ENCODE data around the gene ZNF3. TPM values are rescaled to one million over a fixed set of nuclear protein-coding genes. Genes with fewer than 3 reads are reported as not detected.
A peak's percentile ranks its signal among the peaks of the same experiment; 100 is the strongest.

Gene ZNF3
- total and polyA plus RNA-seq, 9 of the 15 experiments (the other 6 are each of a cell fraction or from before 2014, with no cell fraction given), result 30.0 to 64.9 (median 51.5) TPM

GRCh38 chr7:100101016-100101862 lies 19.7 kb upstream of the ZNF3 start, which contains the start of the genes AP4M1 and MCM7 (continued):
- TF ChIP-seq SFPQ (IDR thresholded peaks at IDR 0.05; ENCODE audit: low read depth, low read length) (no peak), CEBPB (tag; IDR thresholded peaks at IDR 0.05) (no peak), ZMIZ1 (IDR thresholded peaks at IDR 0.05; ENCODE audit: low read depth in 2 of 2, low read length in 2 of 2) (peak in 1 of 2 experiments; percentile 63; a peak in 1 of 4 replicates), SNIP1 (IDR thresholded peaks at IDR 0.05; ENCODE audit: low read depth) (no peak), ZNF217 (CRISPR knock-in tag; IDR thresholded peaks at IDR 0.05) (no peak), ZNF311 (CRISPR knock-in tag; IDR thresholded peaks at IDR 0.05) (no peak), MXD1 (CRISPR knock-in tag; IDR thresholded peaks at IDR 0.05; ENCODE audit: borderline replicate concordance, poor library complexity, severe bottlenecking) (no peak), BRF1 (IDR thresholded peaks at IDR 0.05; ENCODE audit: borderline replicate concordance, extremely low read depth, insufficient read length) (no peak), TCF7 (IDR thresholded peaks at IDR 0.05; ENCODE audit: borderline replicate concordance) (no peak), RUNX1 (IDR thresholded peaks at IDR 0.05; ENCODE audit: low read depth) (no peak), CTBP1 (IDR thresholded peaks at IDR 0.05; ENCODE audit: borderline replicate concordance) (peak; percentile 87), SIRT6 (IDR thresholded peaks at IDR 0.05; ENCODE audit: low read depth, low read length) (no peak), ZNF511 (CRISPR knock-in tag; IDR thresholded peaks at IDR 0.05) (peak; percentile 97), SAP30 (IDR thresholded peaks at IDR 0.05; ENCODE audit: borderline replicate concordance, insufficient read depth, low read depth, low read length, poor library complexity, severe bottlenecking) (peak; percentile 99), ZNF324 (CRISPR knock-in tag; IDR thresholded peaks at IDR 0.05) (no peak), FOXK1 (CRISPR knock-in tag; IDR thresholded peaks at IDR 0.05; ENCODE audit: borderline replicate concordance) (0 out of 2 replicates have a peak, but pooled peaks have one; percentile 63), MBD1 (CRISPR knock-in tag; IDR thresholded peaks at IDR 0.05) (no peak), RB1 (IDR thresholded peaks at IDR 0.05; ENCODE audit: low read depth) (peak; percentile 100)
